ENCODE measurements around the gene MAB21L2.

The MAB21L2 gene

DNA sequence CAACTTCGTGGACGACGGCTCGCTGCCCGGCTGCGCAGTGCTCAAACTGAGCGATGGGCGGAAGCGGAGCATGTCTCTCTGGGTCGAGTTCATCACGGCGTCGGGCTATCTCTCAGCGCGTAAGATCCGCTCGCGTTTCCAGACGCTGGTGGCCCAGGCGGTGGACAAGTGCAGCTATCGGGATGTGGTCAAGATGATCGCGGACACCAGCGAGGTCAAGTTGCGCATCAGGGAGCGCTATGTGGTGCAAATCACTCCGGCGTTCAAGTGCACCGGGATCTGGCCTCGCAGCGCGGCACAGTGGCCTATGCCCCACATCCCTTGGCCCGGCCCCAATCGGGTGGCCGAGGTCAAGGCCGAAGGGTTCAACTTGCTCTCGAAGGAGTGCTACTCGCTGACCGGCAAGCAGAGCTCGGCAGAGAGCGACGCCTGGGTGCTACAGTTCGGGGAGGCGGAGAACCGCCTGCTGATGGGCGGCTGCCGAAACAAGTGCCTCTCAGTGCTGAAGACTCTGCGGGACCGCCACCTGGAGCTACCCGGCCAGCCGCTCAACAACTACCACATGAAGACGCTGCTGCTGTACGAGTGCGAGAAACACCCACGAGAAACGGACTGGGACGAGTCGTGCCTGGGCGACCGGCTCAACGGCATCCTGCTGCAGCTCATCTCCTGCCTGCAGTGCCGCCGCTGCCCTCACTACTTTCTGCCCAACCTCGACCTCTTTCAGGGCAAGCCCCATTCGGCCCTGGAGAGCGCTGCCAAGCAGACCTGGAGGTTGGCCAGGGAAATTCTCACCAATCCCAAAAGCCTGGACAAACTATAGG, 1.5 kb downstream of the MAB21L2 start:
- DNase-seq (ENCODE audit: low spot score): no peak
- TF ChIP-seq, protein P1, sequence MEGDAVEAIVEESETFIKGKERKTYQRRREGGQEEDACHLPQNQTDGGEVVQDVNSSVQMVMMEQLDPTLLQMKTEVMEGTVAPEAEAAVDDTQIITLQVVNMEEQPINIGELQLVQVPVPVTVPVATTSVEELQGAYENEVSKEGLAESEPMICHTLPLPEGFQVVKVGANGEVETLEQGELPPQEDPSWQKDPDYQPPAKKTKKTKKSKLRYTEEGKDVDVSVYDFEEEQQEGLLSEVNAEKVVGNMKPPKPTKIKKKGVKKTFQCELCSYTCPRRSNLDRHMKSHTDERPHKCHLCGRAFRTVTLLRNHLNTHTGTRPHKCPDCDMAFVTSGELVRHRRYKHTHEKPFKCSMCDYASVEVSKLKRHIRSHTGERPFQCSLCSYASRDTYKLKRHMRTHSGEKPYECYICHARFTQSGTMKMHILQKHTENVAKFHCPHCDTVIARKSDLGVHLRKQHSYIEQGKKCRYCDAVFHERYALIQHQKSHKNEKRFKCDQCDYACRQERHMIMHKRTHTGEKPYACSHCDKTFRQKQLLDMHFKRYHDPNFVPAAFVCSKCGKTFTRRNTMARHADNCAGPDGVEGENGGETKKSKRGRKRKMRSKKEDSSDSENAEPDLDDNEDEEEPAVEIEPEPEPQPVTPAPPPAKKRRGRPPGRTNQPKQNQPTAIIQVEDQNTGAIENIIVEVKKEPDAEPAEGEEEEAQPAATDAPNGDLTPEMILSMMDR (IDR thresholded peaks at IDR 0.05; ENCODE audit: extremely low read depth, missing control alignments): no peak

DNA sequence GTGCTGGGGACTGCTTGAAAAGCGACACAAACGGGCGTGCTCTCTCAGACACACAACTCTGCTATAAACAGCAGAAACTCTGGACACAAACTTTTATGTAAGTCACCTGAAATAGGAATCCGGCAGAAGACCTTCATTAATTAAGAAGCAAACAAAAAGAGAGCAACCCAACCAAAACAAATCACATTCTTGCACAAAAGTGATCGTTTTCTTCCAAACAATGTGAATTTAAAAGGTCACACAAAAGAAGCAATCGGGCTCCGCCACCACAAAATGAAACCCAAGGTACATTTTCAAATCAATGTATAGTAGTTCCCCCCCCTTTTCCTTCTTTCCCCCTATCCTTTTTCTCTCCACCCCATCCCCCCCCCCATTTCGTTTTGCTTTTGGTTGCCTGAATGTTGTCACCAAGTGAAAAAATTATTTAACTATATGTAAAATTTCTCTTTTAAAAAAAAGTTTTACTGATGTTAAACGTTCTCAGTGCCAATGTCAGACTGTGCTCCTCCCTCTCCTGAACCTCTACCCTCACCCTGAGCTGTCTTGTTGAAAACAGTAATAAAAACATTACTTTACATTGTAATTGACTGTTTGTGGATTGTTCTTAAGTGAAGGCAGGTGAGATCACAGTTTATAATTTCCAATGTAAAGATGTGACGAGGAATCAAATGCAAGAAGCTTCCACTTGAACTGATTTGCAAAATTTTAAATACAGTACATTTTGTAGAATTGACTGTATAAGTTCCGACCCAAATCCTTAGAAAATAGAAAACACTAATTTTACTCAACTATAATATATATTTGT, 2.4 kb downstream of the MAB21L2 start:
- no peak for DNase-seq (ENCODE audit: low spot score)
- TF ChIP-seq, protein P1 (IDR thresholded peaks at IDR 0.05; ENCODE audit: extremely low read depth, missing control alignments): no peak

DNA sequence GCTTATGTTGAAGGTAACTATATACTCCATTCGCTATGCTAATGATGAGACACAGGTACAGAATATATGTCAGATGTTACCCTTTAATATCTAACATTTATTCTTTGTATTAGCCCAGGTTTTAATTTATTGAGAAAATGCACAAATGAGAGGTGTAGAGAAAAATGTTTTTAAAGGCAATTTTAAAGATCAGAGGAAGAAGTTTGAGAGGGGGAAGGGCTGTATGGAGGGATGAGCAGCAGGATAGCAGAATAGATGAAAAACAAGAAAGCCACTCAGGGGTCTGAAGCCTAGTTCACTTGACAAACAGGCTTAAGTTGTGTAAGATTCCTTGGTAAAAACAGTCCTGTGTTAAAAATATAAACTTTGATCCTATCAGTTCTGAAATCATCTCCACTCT, 3.7 kb downstream of the MAB21L2 start:
- DNase-seq (ENCODE audit: low spot score): no peak
- TF ChIP-seq, protein P1 (IDR thresholded peaks at IDR 0.05; ENCODE audit: extremely low read depth, missing control alignments): no peak

DNA sequence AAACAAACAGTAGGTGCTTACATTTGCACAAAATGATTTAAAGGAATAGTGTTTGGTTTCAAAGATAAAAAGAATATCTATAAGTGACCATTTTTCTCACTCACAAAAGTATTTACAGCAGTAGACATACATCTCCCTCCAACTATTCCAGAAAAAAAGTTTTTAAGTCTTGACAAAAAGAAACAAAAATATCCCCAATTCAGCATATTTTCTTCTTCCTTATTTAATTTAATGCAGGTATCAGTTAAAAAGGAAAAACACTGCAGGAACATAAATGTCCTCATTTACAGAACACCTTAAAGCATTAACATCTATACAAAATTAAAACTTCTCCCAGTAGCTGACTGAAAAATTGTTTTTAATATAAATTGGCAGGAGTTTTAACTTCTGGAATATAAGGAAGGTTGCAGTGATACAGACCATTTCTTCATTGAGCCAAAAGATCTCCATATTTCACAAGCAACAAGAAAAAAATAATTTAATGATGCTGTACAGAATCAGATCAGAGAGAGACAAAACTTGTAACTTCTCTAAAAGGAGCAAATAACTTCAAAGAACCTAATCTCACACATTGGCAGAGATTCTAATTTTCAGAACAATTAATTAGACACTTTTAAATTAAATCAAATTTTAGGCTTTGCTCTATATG, 4.3 kb downstream of the MAB21L2 start:
- TF ChIP-seq, protein P1 (IDR thresholded peaks at IDR 0.05; ENCODE audit: extremely low read depth, missing control alignments): no peak
- DNase-seq (ENCODE audit: low spot score): no peak

DNA sequence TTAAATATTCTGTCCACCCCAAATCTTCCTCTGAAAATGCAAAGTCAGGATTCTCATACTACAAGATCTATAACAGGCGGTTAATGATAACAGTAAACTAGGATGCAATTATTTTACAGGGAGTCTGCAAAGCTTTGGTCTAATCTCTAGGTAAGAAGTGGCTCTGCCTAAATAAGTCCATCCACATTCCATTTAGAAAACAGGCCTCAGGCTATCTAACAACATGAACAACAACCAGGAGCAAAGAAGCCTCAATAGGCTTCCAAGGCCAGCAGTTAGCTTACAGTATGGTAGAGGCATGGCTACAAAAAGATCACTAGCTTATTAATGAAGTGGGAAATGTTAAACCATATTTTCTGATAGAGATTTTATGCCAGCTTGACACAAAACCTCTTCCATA, 6.4 kb downstream of the MAB21L2 start:
- no peak for DNase-seq (ENCODE audit: low spot score)
- TF ChIP-seq, protein P1 (IDR thresholded peaks at IDR 0.05; ENCODE audit: extremely low read depth, missing control alignments): no peak

DNA sequence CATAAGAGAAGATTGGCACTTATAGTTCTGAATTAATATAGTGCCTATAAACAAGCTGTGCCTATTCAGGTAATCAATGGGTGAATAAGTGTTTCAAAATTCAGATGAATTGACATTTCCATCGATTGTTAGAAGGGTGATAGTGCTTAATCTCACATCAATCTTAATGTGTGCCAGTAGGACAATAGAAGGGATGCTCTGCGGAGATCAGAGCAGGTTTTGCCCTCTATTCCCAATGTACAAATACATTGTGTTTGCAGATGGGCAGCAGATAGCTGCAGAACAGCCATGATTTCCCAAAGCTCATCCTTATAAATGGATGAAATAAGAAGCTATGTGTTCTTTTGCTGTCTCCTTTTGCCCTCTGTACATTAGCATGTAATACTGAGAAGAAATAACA, 7.2 kb downstream of the MAB21L2 start:
- TF ChIP-seq, protein P1 (IDR thresholded peaks at IDR 0.05; ENCODE audit: extremely low read depth, missing control alignments): no peak
- DNase-seq (ENCODE audit: low spot score): no peak

DNA sequence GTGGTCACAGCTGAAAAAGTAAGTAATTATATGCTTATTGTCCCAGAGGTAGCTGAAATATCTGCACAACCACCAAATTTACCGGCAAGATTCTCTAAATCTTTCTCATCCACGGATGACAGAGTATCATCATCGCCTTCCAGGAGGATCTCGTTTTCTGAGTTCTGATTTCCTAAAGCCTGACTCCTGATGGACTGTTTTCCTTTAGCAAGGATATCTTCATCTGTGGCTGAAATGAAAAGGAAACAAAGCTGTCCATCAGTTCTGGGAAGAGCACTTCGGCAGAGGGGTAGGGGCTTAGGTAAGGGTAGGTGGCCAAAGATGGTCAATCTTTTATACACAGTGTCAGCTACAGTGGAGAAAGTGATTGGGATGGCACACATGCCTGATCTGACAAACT, 8.7 kb downstream of the MAB21L2 start:
- TF ChIP-seq, protein P1 (IDR thresholded peaks at IDR 0.05; ENCODE audit: extremely low read depth, missing control alignments): no peak
- no peak for DNase-seq (ENCODE audit: low spot score)

Measured in GM20000 (cell line).